Adipose tissue (tissue), 3 donors: ENCODE data around the gene SLC17A5. TPM values are rescaled to one million over a fixed set of nuclear protein-coding genes. Genes with fewer than 3 reads are reported as not detected.
A peak's percentile ranks its signal among the peaks of the same experiment; 100 is the strongest.
"Not testable (repeated sequence)": the region's sequence is repeated elsewhere in the genome, so short reads cannot be mapped to it uniquely, and the experiment has no call there.

Experiments
- H3K27ac ChIP-seq: one replicate; pipeline ENCODE4 v1.5.1; 2013; ENCODE audit warnings: low read depth, low read length
- WGBS, 3 donors: extraction: QIAGEN DNeasy Blood & Tissue Kit; methylation state at CpG; one replicate each; pipeline ENCODE4 v1.1.7; 2013; 5-methylcytosine and 5-hydroxymethylcytosine counted together
- polyA plus RNA-seq, 3 donors: library from polyadenylated mRNA; stranded (reverse); fragments of 200-250 nt; gene quantifications; one replicate each; pipeline ENCODE4 v1.2.3, GENCODE V29; 2013
- donor health status: healthy with polysubstance abuse.
- donor health status: Bipolar disorder and iron deficiency.
- donor health status: healthy.

Gene SLC17A5
- polyA plus RNA-seq, result 1 to 10 TPM; 6.4 to 7.6 (median 6.5) TPM

- 0 to 1% (median 0%) methylated on average over 68 to 90 of the region's 90 CpGs for WGBS, 3 donors
- H3K27ac ChIP-seq, result peak within 1 kb of the TSS; percentile 58
These were observed at the start of gene SLC17A5 for GRCh38 chr6:73653571-73654424. SLC17A5 (minus strand) TSS chr6:73653992; CDS start chr6:73653886, 106 bp downstream.

DNA sequence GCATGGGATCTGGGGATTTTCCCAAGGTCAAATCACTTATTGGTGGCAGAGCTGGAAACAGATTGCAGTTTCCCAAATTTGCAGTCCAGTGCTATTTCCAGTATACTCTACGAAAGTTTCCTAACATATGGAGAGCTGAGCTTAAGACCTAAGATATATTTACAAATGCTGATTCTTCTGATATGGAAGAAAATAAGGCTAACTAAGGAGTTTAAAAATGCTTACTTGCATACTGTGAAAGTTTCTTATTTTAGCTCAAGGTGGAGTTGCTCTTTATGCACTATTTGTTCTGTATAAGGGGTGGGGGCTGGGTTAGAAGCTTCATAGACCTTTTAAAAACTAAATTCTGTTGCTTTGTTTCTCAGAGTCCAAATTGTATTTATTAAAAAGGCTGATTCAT is 49.7 kb upstream of the SLC17A5 start:
- WGBS, 3 donors, result 44 to 94% (median 84%) methylated on average over 1 of the region's 1 CpG
- H3K27ac ChIP-seq, result no peak overlapping the region

- no peak overlapping the region for H3K27ac ChIP-seq
- WGBS, 3 donors, result 59 to 89% (median 87%) methylated on average over 2 of the region's 2 CpGs
These were observed 48.7 kb upstream of the SLC17A5 start for GRCh38 chr6:73702444-73702843.

DNA sequence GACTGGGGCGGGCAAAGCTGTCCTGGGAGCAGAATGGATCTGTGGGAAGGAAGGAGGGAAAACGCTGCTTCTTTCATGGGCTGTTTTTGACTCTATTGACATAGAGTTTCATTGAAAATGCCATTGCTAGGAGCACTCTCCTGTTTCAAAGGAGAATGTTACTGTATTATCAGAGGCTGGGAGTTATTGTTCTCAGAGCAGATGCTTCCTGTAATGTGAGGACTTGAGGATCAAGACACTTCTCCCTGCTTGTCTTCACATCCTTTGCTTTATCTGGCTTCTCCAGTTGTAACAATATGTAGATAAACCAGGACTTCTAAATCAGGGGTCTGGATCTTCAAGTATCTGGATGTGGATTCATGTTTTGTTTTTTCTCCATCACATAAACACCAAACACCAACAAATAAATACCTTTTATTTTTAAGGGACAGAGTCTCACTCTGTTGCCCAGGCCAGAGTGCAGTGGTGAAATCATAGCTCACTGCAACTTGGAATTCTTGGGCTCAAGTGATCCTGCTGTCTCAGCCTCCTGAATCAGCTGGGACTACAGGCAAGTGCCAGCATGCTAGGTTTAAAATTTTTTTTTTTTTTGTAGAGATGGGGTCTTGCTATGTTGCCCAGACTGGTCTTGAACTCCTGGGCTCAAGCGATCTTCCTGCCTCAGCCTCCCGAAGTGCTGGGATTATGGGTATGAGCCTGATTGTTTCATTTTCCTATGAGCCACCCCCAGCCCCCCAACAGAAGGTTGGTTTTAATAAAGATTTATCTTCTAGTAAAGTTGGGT is 46.1 kb upstream of the SLC17A5 start:
- H3K27ac ChIP-seq, result no peak overlapping the region
- WGBS, 3 donors, result 78 to 82% (median 80%) methylated on average over 4 of the region's 4 CpGs

- no peak overlapping the region for H3K27ac ChIP-seq
- WGBS, 3 donors, result 50 to 90% (median 52%) methylated on average over 10 of the region's 10 CpGs
These were observed 43.3 kb upstream of the SLC17A5 start for GRCh38 chr6:73696966-73697655.

GRCh38 chr6:73695619-73696421 is 42.0 kb upstream of the SLC17A5 start, which contains the start of gene CD109:
CD109 (plus strand) TSS chr6:73696203; CDS start chr6:73696216, 13 bp downstream.
- 0 to 5% (median 1%) methylated on average over 61 of the region's 61 CpGs for WGBS, 3 donors
- no peak within 1 kb of the TSS for H3K27ac ChIP-seq

DNA sequence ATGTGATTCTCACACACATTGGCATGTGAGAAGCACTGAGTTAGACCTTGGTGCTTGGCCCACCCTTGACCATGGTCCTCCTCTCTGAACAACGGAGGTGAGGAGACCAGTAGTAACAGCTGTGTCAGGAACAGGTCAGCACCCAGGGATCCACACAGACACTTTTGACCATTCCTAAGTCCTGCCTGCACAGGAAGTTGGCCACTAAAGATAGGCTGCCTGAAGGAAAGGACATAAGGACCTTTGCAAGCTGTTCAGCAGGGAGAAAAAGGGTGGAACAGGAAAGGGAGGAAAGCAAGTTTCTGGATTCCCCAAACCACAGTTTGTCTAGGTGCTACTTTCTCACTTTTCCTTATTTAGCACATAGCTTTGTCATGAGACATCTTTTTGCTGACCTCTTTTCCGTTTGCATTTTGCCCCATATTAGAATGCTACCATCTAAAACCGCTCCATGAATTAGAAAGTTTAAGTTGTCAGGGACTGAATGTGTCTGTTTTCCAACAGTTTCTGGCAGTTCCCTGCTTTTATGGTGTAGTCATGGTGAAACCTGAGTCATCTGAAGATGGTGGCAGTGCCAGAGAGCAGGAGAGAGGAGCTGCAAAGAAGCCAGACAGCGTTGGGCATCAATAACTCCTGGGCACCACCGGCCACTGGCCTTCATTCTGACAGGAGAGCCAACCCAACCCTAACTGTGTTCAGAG is 41.1 kb upstream of the SLC17A5 start:
- 60 to 67% (median 66%) methylated on average over 5 of the region's 5 CpGs for WGBS, 3 donors
- H3K27ac ChIP-seq, result no peak overlapping the region

DNA sequence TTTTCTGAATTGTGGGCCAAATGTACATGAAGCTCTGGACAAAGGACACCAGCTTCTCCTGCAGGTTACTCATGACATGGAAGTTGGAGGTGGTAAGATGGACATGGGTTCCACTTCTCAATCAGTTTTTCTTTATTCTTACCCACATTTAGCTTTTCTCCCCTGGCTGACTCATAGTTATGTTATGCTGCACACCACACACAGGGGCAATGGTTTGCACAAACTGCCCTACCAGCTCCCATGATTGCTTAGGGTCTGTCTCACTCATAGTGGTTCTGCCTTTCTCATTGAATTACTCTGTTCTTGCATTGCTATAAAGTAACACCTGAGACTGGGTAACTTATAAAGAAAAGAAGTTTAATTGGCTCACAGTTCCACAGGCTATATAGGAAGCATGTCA is 37.7 kb upstream of the SLC17A5 start:
- H3K27ac ChIP-seq, result no peak overlapping the region

- 75 to 83% (median 78%) methylated on average over 5 of the region's 5 CpGs for WGBS, 3 donors
- no peak overlapping the region for H3K27ac ChIP-seq
These were observed 36.3 kb upstream of the SLC17A5 start for GRCh38 chr6:73690056-73690455.

DNA sequence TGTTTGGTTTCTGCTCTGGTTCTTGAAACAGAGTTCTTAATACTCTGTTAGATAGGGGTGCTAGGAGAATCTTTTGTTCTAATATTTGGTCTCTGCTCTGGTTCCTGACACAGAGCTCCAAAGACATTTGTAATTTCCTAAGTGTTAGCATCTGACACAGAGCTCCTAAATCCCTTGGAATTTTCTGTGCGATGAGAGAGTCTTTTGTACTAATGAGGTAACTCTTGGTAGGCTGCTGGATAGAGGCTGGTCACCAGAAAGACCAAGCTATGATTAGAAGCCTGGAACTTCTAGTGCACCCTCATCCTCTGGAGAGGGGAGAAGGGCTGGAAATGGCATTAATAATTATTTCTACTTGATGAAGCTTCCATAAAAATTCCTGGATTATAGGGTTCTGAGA is 34.6 kb upstream of the SLC17A5 start:
- no peak overlapping the region for H3K27ac ChIP-seq
- 44 to 80% (median 70%) methylated on average over 1 of the region's 1 CpG for WGBS, 3 donors

- WGBS, 3 donors, result 73 to 87% (median 79%) methylated on average over 2 of the region's 2 CpGs
- not testable (repeated sequence) for H3K27ac ChIP-seq
These were observed 29.8 kb upstream of the SLC17A5 start for GRCh38 chr6:73683574-73683973.

- 54 to 67% (median 61%) methylated on average over 5 of the region's 5 CpGs for WGBS, 3 donors
- no peak overlapping the region for H3K27ac ChIP-seq
These were observed 26.6 kb upstream of the SLC17A5 start for GRCh38 chr6:73680289-73680918.

GRCh38 chr6:73679846-73680245 is 26.1 kb upstream of the SLC17A5 start:
- WGBS, 3 donors, result 80 to 89% (median 83%) methylated on average over 5 of the region's 5 CpGs
- not testable (repeated sequence) for H3K27ac ChIP-seq

GRCh38 chr6:73679009-73679408 is 25.2 kb upstream of the SLC17A5 start:
- WGBS, 3 donors, result 65 to 72% (median 67%) methylated on average over 3 of the region's 3 CpGs

GRCh38 chr6:73675466-73676098 is 21.8 kb upstream of the SLC17A5 start:
- WGBS, 3 donors, result 37 to 56% (median 53%) methylated on average over 4 of the region's 4 CpGs
- H3K27ac ChIP-seq, result no peak overlapping the region

More at GRCh38 chr6:73679009-73679408, 25.2 kb upstream of the SLC17A5 start:
- H3K27ac ChIP-seq, result no peak overlapping the region

DNA sequence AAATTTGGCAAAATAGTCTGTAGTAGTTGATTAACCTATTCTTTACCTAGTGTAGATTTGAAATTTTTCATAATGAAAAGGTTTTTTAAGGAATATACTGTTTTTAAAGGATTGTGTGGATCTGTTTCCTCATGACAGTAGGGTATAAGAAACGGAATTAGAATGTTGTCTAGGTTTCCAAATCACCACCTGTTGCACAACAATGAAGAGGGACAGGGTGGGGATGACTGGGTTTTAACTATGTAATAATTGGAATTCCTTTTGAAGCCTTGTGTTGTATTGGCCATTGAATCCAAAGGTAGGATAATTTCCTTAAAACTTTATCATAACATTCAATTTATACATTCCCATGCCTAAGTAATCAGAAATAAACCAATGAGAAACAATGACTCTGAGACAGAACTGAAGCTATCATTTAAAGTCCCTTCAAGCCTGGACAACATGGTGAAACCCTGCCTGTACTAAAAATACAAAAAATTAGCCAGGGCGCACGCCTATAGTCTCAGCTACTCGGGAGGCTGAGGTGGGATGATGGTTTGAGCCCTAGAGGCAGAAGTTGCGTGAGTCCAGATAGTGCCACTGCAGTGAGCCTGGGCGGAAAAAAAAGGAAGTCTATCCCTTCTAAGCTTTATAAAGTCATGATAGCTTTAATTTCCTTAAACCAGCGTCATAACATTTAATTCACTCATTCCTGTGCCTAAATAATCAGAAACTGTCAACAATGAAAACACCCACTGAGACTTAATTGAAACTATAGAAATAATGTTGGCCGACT is 18.3 kb upstream of the SLC17A5 start:
- 58 to 80% (median 72%) methylated on average over 8 of the region's 8 CpGs for WGBS, 3 donors
- H3K27ac ChIP-seq, result no peak overlapping the region
